ENCODE measurements around the gene MIPEP. TPM values are rescaled to one million over a fixed set of nuclear protein-coding genes. Genes with fewer than 3 reads are reported as not detected.

Gene MIPEP
- total RNA-seq, 1 experiment from 2014 or later: 25.0 TPM

GRCh38 chr13:23736541-23736940 lies 152.7 kb downstream of the MIPEP start:
- Histone ChIP-seq H3K36me3 (0 out of 2 replicates have a peak, but pooled peaks cover 3% of the 10 kb centered on the region), H3K27me3 (no peaks in the 10 kb centered on the region)

GRCh38 chr13:23735329-23735728 lies 153.9 kb downstream of the MIPEP start:
- H3K4me3 ChIP-seq: no peak overlapping the region
- H3K9me3 ChIP-seq: no peaks in the 10 kb centered on the region
- no peak for DNase-seq
- H3K27me3 ChIP-seq: no peaks in the 10 kb centered on the region
- H3K36me3 ChIP-seq: 0 out of 2 replicates have a peak, but pooled peaks cover 3% of the 10 kb centered on the region

More at GRCh38 chr13:23736541-23736940, 152.7 kb downstream of the MIPEP start:
- no peak overlapping the region for H3K4me3 ChIP-seq
- no peak for DNase-seq
- H3K9me3 ChIP-seq: no peaks in the 10 kb centered on the region

- H3K27me3 ChIP-seq: no peaks in the 10 kb centered on the region
- no peaks in the 10 kb centered on the region for H3K9me3 ChIP-seq
- peaks cover 6% of the 10 kb centered on the region for H3K36me3 ChIP-seq
- no peak for DNase-seq
- H3K4me3 ChIP-seq: no peak overlapping the region
Observed at GRCh38 chr13:23731709-23732108, 157.5 kb downstream of the MIPEP start.

DNA sequence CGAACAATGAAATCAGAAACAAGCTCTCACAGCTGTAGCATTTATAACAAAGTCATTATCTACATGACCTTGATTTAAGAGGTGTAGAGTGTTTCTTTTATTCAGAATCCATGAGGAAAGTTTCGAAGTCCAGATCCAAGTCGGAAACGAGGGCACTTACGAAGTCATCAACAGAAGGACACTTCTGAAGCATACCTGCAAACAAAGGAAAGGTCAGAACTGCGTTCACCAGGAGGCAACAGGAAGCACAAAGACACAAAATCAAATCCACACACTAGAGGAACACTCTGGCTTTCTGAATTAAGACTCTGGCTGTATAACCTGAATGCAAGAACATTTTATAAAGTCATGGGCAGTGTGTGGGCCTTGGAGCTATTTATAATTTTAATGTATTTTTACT lies 158.9 kb downstream of the MIPEP start:
- DNase-seq: no peak
- peaks cover 6% of the 10 kb centered on the region for H3K36me3 ChIP-seq

DNA sequence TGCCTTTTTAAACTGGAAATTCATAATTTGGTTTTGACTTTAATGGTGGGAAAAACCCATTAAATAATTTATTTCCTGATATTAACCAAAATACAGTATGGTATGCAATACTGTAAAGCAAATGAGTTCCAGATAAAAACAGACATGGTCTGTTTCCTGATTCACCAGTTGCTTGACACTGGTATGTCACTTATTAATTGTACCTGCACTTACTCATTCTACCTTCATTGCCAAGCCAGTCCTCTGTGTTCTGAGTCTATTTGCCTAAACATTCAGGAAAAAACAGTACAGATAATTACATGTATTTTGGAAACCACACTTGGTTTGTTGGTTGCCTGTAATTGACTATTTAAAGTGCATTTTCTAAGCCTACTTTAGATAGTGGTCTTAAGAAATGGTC lies 159.7 kb downstream of the MIPEP start:
- no peaks in the 10 kb centered on the region for H3K9me3 ChIP-seq
- no peak overlapping the region for H3K4me3 ChIP-seq
- peaks cover 6% of the 10 kb centered on the region for H3K36me3 ChIP-seq
- DNase-seq: no peak
- H3K27me3 ChIP-seq: no peaks in the 10 kb centered on the region

More for the DNA sequence above, 158.9 kb downstream of the MIPEP start:
- no peaks in the 10 kb centered on the region for H3K9me3 ChIP-seq
- H3K27me3 ChIP-seq: no peaks in the 10 kb centered on the region
- no peak overlapping the region for H3K4me3 ChIP-seq

DNA sequence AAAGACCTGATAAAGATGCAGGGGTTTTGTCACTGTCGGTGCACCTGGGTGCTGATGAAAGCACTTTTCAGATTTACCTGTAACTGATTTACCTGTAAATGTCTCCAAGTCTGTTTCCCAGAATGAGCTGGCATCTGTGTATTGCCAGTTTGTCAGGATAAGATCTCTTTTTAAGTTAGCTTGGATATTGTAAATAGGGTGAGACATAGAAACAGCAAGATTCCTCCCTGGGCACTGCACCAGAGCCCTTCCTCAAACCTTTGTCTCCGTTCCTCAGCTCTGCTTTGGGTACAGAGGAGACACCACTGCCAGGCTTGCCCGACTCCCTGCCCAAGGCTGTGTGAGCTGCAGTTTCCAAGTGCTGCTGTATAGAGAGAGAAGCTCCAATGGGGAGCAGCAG lies 160.4 kb downstream of the MIPEP start:
- no peaks in the 10 kb centered on the region for H3K27me3 ChIP-seq
- DNase-seq: no peak

DNA sequence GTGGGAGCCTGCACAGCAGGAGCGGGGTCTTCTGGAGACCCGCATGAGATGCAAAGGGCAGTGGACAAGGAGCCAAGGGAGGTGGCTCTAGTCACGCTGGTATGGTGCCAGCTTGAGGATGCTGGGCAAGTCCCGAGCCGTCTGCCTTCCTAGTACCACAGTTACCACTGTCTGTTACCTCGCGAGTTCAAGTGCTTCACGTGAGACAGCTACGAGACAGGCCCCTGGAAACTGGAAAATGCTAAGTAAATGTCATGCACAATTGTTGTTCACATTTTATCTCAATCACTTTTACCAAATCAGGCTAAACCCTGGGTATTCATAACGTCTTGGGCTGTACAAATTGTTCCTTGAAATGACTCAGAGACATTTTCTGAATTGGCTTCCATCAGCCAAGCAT lies 163.3 kb downstream of the MIPEP start:
- no peak for DNase-seq
- Histone ChIP-seq H3K9me3 (no peaks in the 10 kb centered on the region), H3K4me3 (no peak overlapping the region)

More for the DNA sequence above, 160.4 kb downstream of the MIPEP start:
- Histone ChIP-seq H3K4me3 (no peak overlapping the region), H3K9me3 (no peaks in the 10 kb centered on the region), H3K36me3 (peaks cover 6% of the 10 kb centered on the region)

GRCh38 chr13:23724196-23724970 lies 164.8 kb downstream of the MIPEP start:
- DNase-seq: peak; percentile 40
- Histone ChIP-seq H3K36me3 (peaks cover 3% of the 10 kb centered on the region), H3K4me3 (no peak overlapping the region), H3K9me3 (no peaks in the 10 kb centered on the region), H3K27me3 (no peaks in the 10 kb centered on the region)

More for the DNA sequence above, 163.3 kb downstream of the MIPEP start:
- Histone ChIP-seq H3K27me3 (no peaks in the 10 kb centered on the region), H3K36me3 (peaks cover 3% of the 10 kb centered on the region)

DNA sequence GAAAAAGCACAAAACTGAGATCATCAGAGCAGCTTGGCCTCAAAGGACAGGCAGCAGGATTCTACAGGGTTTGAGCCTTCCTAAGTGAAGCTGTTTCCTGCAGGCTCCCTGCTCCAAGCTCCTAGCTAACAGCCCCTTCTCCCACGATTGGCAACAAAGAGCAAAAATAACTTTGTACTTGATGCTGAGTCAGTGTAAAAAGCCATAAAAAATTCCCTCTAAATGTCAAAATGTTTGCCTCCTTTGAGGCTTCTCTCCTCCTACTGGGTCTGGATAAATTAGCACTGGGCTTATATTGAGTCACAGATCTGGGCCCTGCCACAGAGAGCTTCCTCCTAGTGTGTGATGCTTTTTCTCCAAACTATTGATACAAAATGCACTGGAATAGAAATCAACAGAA lies 165.7 kb downstream of the MIPEP start:
- Histone ChIP-seq H3K36me3 (peaks cover 3% of the 10 kb centered on the region), H3K4me3 (no peak overlapping the region), H3K27me3 (no peaks in the 10 kb centered on the region), H3K9me3 (no peaks in the 10 kb centered on the region)
- DNase-seq: no peak

- Histone ChIP-seq H3K4me3 (no peak overlapping the region), H3K9me3 (no peaks in the 10 kb centered on the region), H3K36me3 (peaks cover 1% of the 10 kb centered on the region), H3K27me3 (no peaks in the 10 kb centered on the region)
- DNase-seq: no peak
Observed at GRCh38 chr13:23722726-23723453, 166.3 kb downstream of the MIPEP start.

GRCh38 chr13:23718996-23719395 lies 170.2 kb downstream of the MIPEP start:
- no peak for DNase-seq
- H3K36me3 ChIP-seq: no peaks in the 10 kb centered on the region
- no peaks in the 10 kb centered on the region for H3K9me3 ChIP-seq
- H3K27me3 ChIP-seq: no peaks in the 10 kb centered on the region
- no peak overlapping the region for H3K4me3 ChIP-seq

- Histone ChIP-seq H3K9me3 (no peaks in the 10 kb centered on the region), H3K36me3 (no peaks in the 10 kb centered on the region; the same call in 1 of the 2 replicates), H3K27me3 (no peaks in the 10 kb centered on the region), H3K4me3 (no peak overlapping the region)
- no peak for DNase-seq
Observed at GRCh38 chr13:23716401-23716800, 172.8 kb downstream of the MIPEP start.

GRCh38 chr13:23715762-23716235 lies 173.4 kb downstream of the MIPEP start:
- no peak overlapping the region for H3K4me3 ChIP-seq
- no peak for DNase-seq
- H3K27me3 ChIP-seq: no peaks in the 10 kb centered on the region

GRCh38 chr13:23715092-23715761 lies 174.0 kb downstream of the MIPEP start:
- Histone ChIP-seq H3K36me3 (no peaks in the 10 kb centered on the region; the same call in 1 of the 2 replicates), H3K4me3 (no peak overlapping the region), H3K9me3 (no peaks in the 10 kb centered on the region), H3K27me3 (no peaks in the 10 kb centered on the region)
- DNase-seq: no peak

More at GRCh38 chr13:23715762-23716235, 173.4 kb downstream of the MIPEP start:
- no peaks in the 10 kb centered on the region; the same call in 1 of the 2 replicates for H3K36me3 ChIP-seq
- no peaks in the 10 kb centered on the region for H3K9me3 ChIP-seq

GRCh38 chr13:23714672-23715071 lies 174.5 kb downstream of the MIPEP start:
- DNase-seq: no peak
- Histone ChIP-seq H3K27me3 (no peaks in the 10 kb centered on the region), H3K9me3 (no peaks in the 10 kb centered on the region), H3K4me3 (no peak overlapping the region), H3K36me3 (no peaks in the 10 kb centered on the region; the same call in 1 of the 2 replicates)

- no peak overlapping the region for H3K4me3 ChIP-seq
- DNase-seq: no peak
- no peaks in the 10 kb centered on the region for H3K9me3 ChIP-seq
- no peaks in the 10 kb centered on the region for H3K27me3 ChIP-seq
- no peaks in the 10 kb centered on the region; the same call in 1 of the 2 replicates for H3K36me3 ChIP-seq
Observed at GRCh38 chr13:23711355-23711754, 177.8 kb downstream of the MIPEP start.

GRCh38 chr13:23710366-23710765 lies 178.8 kb downstream of the MIPEP start:
- H3K9me3 ChIP-seq: no peaks in the 10 kb centered on the region
- no peaks in the 10 kb centered on the region for H3K27me3 ChIP-seq
- H3K4me3 ChIP-seq: no peak overlapping the region
- no peak for DNase-seq
- no peaks in the 10 kb centered on the region; the same call in 1 of the 2 replicates for H3K36me3 ChIP-seq

Data from MG63 (cell line).